A549 (cell line): ENCODE measurements around the gene HTT-AS. TPM values are rescaled to one million over a fixed set of nuclear protein-coding genes. Genes with fewer than 3 reads are reported as not detected.

Experiments used
- ATAC-seq, 2 experiments: fragments of 200-7000 bp in 1 of 2; fragments of >200 bp in 1 of 2; cut with Nextera tagmentation in 1 of 2; cut with Tn5 transposase in 1 of 2; 3 replicates each; pipeline versions ENCODE4 v1.8.0 to v1.9.1; 2018 to 2020; ENCODE audit warnings: mild to moderate bottlenecking in 1 of 2, moderate library complexity in 1 of 2
- CTCF ChIA-PET: fragments of 300-600 bp; sonication (Branson Sonifier 250); formaldehyde crosslinking; extraction: SDS; loops from one replicate; lab custom pipeline; 2021; ENCODE audit warnings: antibody characterized with exemption, inconsistent platforms; lab: Yijun Ruan, JAX
- POLR2A ChIA-PET: fragments of 350-600 bp; formaldehyde crosslinking; extraction: SDS; loops from one replicate; lab custom pipeline; 2021; ENCODE audit warnings: antibody characterized with exemption, inconsistent platforms; lab: Yijun Ruan, JAX
- DNase-seq, 2 experiments: peaks; one replicate each; pipeline versions ENCODE4 v3.0.0 to v3.0.0-alpha.2; 2011 to 2016; ENCODE audit warnings: low read depth in 1 of 2, low spot score in 1 of 2
- FAIRE-seq: peaks from 2 replicates; lab custom pipeline; 2011; peaks lifted over from hg19 to GRCh38; lab: Jason Lieb, UNC
- H3K27ac ChIP-seq, 2 experiments: fragments of >200 bp; sonication (Bioruptor Twin); formaldehyde crosslinking; 3 replicates each; pipeline ENCODE4 v1.5.1; 2016 to 2017
- H3K4me1 ChIP-seq: fragments of >200 bp; sonication (Bioruptor Twin); formaldehyde crosslinking; 3 replicates; pipeline ENCODE4 v1.6.1; 2016
- H3K4me2 ChIP-seq: fragments of >200 bp; sonication (Bioruptor Twin); formaldehyde crosslinking; 3 replicates; pipeline ENCODE4 v1.6.1; 2016
- H3K4me3 ChIP-seq: fragments of >200 bp; sonication (Bioruptor Twin); formaldehyde crosslinking; 3 replicates; pipeline ENCODE4 v1.5.1; 2016
- H3K9me3 ChIP-seq: fragments of >200 bp; sonication (Bioruptor Twin); formaldehyde crosslinking; 3 replicates; pipeline ENCODE4 v1.6.1; 2016
- BCL3 ChIP-seq: fragments of >200 bp; sonication (Bioruptor Twin); formaldehyde crosslinking; IDR thresholded peaks from 3 replicates; pipeline ENCODE4 v1.6.1; 2016
- BHLHE40 ChIP-seq: IDR thresholded peaks from 2 replicates; pipeline ENCODE4 v1.6.1; 2012; ENCODE audit warnings: low read depth, low read length, inconsistent platforms
- CBX8 ChIP-seq: fragments of 200-600 bp; sonication (generic); IDR thresholded peaks from 2 replicates; pipeline ENCODE4 v1.6.1; 2016
- CHD2 ChIP-seq: fragments of 150-350 bp; IDR thresholded peaks from 2 replicates; pipeline ENCODE4 v1.6.1; 2014; ENCODE audit warnings: low read length; ENCODE audit not compliant: partially characterized antibody
- FOSL2 ChIP-seq, 2 experiments: fragments of 450-650 bp in 1 of 2; fragments of >200 bp in 1 of 2; sonication (Bioruptor Twin) in 1 of 2; formaldehyde crosslinking; IDR thresholded peaks; 2 replicates each; pipeline versions ENCODE4 v1.5.0 to v1.6.1; 2016 to 2020; ENCODE audit warnings: mild to moderate bottlenecking in 1 of 2, moderate library complexity in 1 of 2
- HES2 ChIP-seq: fragments of >200 bp; sonication (Bioruptor Twin); formaldehyde crosslinking; IDR thresholded peaks from 2 replicates; pipeline ENCODE4 v1.6.1; 2016
- HOXA7 ChIP-seq: fragments of 250-450 bp; sonication (Bioruptor Pico); IDR thresholded peaks from 2 replicates; pipeline ENCODE4 v1.5.0; 2020; ENCODE audit warnings: mild to moderate bottlenecking, moderate library complexity
- HOXB13 ChIP-seq: fragments of 250-450 bp; sonication (Bioruptor Pico); IDR thresholded peaks from 2 replicates; pipeline ENCODE4 v1.5.0; 2020; ENCODE audit warnings: low read depth, mild to moderate bottlenecking, moderate library complexity
- MYC ChIP-seq: IDR thresholded peaks from 2 replicates; pipeline ENCODE4 v1.6.1; 2012; ENCODE audit warnings: mild to moderate bottlenecking, inconsistent platforms, low read length, improper control_type of control experiment, borderline replicate concordance
- NFE2L2 ChIP-seq: fragments of 150-350 bp; conservative IDR thresholded peaks from 2 replicates; pipeline ENCODE4 v1.6.1; 2014; ENCODE audit warnings: low read length
- NR3C1 ChIP-seq: fragments of >200 bp; sonication (Bioruptor Twin); formaldehyde crosslinking; IDR thresholded peaks from 3 replicates; pipeline ENCODE4 v1.6.1; 2017
- PBX3 ChIP-seq: IDR thresholded peaks from 2 replicates; pipeline ENCODE4 v1.6.1; 2012
- RAD21 ChIP-seq, 2 experiments: fragments of >200 bp in 1 of 2; sonication (Bioruptor Twin) in 1 of 2; formaldehyde crosslinking in 1 of 2; IDR thresholded peaks in 1 of 2; conservative IDR thresholded peaks in 1 of 2; 2 replicates in 1 of 2; 3 replicates in 1 of 2; pipeline ENCODE4 v1.6.1; 2012 to 2018; ENCODE audit warnings: inconsistent platforms in 1 of 2
- RARB ChIP-seq: fragments of 250-450 bp; sonication (Bioruptor Pico); IDR thresholded peaks from 2 replicates; pipeline ENCODE4 v1.8.0; 2021; ENCODE audit warnings: mild to moderate bottlenecking, moderate library complexity
- RCOR1 ChIP-seq: fragments of 150-350 bp; IDR thresholded peaks from 2 replicates; pipeline ENCODE4 v1.6.1; 2014; ENCODE audit warnings: antibody characterized with exemption, low read length, low read depth
- TFCP2L1 ChIP-seq: fragments of 250-450 bp; sonication (Bioruptor Pico); IDR thresholded peaks from 2 replicates; pipeline ENCODE4 v1.5.0; 2021; ENCODE audit warnings: mild to moderate bottlenecking
- TP53 ChIP-seq: fragments of 250-450 bp; sonication (Bioruptor Pico); IDR thresholded peaks from 2 replicates; pipeline ENCODE4 v1.5.0; 2021; ENCODE audit warnings: mild to moderate bottlenecking, moderate library complexity
- USF2 ChIP-seq: fragments of 450-650 bp; IDR thresholded peaks from 2 replicates; pipeline ENCODE4 v1.6.1; 2014; ENCODE audit warnings: antibody characterized with exemption
- ZNF302 ChIP-seq: fragments of 250-450 bp; sonication (Bioruptor Pico); IDR thresholded peaks from 2 replicates; pipeline ENCODE4 v1.9.0; 2021; ENCODE audit warnings: inconsistent platforms, mild to moderate bottlenecking, moderate library complexity
- WGBS: methylation state at CpG from one replicate; pipeline ENCODE4 v1.1.6; 2017; ENCODE audit errors: missing lambda C conversion rate; 5-methylcytosine and 5-hydroxymethylcytosine counted together
- polyA plus RNA-seq, 4 experiments: library from polyadenylated mRNA; depleted of rRNA in 3 of 4; stranded (reverse); fragments of >200 nt; fragmentation: RNase III in 1 of 4; extraction: RNeasy Plus Mini Kit Qiagen cat#74134 plus additional on column Dnase treatment in 1 of 4; gene quantifications; 2 replicates in 3 of 4; 3 replicates in 1 of 4; pipeline ENCODE4 v1.2.3, GENCODE V29; 2011 to 2017
- TF ChIP-seq, protein P1 (sequence below): IDR thresholded peaks from 2 replicates; pipeline ENCODE4 v1.6.1; 2012
- TF ChIP-seq, protein P2 (sequence below): fragments of 250-450 bp; sonication (Bioruptor Pico); IDR thresholded peaks from 2 replicates; pipeline ENCODE4 v1.5.0; 2021; ENCODE audit warnings: mild to moderate bottlenecking, moderate library complexity, borderline replicate concordance

HTT-AS gene
- polyA plus RNA-seq, 2 of the 4 experiments (the other 2 are of a cell fraction) = not detected

DNA sequence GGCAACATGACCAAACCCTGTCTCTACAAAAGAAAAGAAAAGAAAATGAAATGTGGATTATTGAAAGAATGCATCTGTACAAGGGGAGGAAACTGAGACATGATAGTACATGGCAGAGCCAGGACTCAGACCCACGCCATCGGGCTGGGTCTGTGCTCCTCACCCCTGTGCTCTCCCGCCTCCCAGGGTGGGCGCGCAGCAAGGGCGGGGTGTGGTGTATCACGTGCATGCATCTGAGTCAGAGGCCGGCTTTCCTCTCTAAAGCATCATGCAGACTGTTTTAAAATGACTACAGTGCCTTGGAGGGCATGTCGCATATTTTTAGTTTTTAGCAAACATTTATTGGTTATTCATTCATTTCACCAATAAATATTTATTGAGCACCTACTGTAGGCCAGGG lies 47.8 kb downstream of the HTT-AS start:
- H3K4me1 ChIP-seq = no peaks in the 10 kb centered on the region
- no peak for FAIRE-seq
- POLR2A ChIA-PET = no interaction called here

DNA sequence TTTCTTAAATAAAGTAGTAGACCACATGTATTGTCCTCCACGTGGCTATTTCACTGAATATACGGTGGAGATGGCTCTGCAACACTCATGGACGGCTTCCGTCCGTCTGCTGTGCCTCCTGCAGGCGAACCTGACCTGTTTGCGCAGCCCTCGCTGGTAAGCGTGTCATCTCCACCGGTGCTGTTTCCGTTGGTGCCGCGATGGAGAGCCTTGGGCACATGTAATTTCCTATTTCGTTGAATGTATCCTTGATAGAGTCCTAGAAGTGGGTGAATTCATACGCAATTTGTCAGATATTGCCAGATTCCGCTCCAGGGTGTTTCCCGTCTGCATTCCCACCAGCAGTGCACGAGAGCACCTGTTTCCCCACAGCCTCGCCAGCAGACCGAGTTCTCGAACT lies 48.5 kb downstream of the HTT-AS start:
- CTCF ChIA-PET = interaction anchor here (0.6 kb wide), 1 partner anchor 166 kb away, joined by 3 read pairs; no protein-coding TSS in a partner anchor
- ATAC-seq = no peak
- Histone ChIP-seq H3K4me2 (no peak overlapping the region), H3K4me1 (no peaks in the 10 kb centered on the region), H3K4me3 (no peak overlapping the region), H3K27ac (no peak overlapping the region), H3K9me3 (no peaks in the 10 kb centered on the region)
- POLR2A ChIA-PET = no interaction called here
- no peak for FAIRE-seq
- WGBS = 80% methylated on average over 21 of the region's 21 CpGs
- DNase-seq = no peak
- TF ChIP-seq TP53 (CRISPR knock-in tag) (no peak), NR3C1 (no peak), USF2 (no peak)
- TF ChIP-seq, protein P1, sequence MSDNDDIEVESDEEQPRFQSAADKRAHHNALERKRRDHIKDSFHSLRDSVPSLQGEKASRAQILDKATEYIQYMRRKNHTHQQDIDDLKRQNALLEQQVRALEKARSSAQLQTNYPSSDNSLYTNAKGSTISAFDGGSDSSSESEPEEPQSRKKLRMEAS = no peak
- TF ChIP-seq, all 56 proteins: peak for 0

More for the DNA sequence above, 47.8 kb downstream of the HTT-AS start:
- no peak for ATAC-seq
- Histone ChIP-seq H3K4me2 (no peak overlapping the region), H3K27ac (no peak overlapping the region), H3K4me3 (no peak overlapping the region), H3K9me3 (no peaks in the 10 kb centered on the region)
- no peak for DNase-seq
- WGBS = 54% methylated on average over 9 of the region's 9 CpGs
- TF ChIP-seq CBX8 (no peak), TFCP2L1 (CRISPR knock-in tag) (no peak), HOXB13 (CRISPR knock-in tag) (no peak), FOSL2 (IDR thresholded peaks at IDR 0.05) (no peak), FOSL2 (CRISPR knock-in tag; IDR thresholded peaks at IDR 0.05) (no peak), USF2 (no peak), BHLHE40 (no peak), RARB (CRISPR knock-in tag) (no peak), RAD21 (conservative IDR thresholded peaks at IDR 0.05 in 1 of 2, IDR thresholded peaks at IDR 0.05 in 1 of 2) (no peak), HOXA7 (CRISPR knock-in tag) (no peak), PBX3 (no peak), BCL3 (no peak), ZNF302 (CRISPR knock-in tag) (no peak), CHD2 (no peak), MYC (no peak), HES2 (no peak), RCOR1 (no peak), NFE2L2 (no peak)
- TF ChIP-seq, protein P2, sequence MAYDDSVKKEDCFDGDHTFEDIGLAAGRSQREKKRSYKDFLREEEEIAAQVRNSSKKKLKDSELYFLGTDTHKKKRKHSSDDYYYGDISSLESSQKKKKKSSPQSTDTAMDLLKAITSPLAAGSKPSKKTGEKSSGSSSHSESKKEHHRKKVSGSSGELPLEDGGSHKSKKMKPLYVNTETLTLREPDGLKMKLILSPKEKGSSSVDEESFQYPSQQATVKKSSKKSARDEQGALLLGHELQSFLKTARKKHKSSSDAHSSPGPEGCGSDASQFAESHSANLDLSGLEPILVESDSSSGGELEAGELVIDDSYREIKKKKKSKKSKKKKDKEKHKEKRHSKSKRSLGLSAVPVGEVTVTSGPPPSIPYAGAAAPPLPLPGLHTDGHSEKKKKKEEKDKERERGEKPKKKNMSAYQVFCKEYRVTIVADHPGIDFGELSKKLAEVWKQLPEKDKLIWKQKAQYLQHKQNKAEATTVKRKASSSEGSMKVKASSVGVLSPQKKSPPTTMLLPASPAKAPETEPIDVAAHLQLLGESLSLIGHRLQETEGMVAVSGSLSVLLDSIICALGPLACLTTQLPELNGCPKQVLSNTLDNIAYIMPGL (CRISPR knock-in tag) = no peak
- TF ChIP-seq, protein P1 = no peak
- CTCF ChIA-PET = no interaction called here
